ENCODE data around the gene MUC5B.

The MUC5B gene

DNA sequence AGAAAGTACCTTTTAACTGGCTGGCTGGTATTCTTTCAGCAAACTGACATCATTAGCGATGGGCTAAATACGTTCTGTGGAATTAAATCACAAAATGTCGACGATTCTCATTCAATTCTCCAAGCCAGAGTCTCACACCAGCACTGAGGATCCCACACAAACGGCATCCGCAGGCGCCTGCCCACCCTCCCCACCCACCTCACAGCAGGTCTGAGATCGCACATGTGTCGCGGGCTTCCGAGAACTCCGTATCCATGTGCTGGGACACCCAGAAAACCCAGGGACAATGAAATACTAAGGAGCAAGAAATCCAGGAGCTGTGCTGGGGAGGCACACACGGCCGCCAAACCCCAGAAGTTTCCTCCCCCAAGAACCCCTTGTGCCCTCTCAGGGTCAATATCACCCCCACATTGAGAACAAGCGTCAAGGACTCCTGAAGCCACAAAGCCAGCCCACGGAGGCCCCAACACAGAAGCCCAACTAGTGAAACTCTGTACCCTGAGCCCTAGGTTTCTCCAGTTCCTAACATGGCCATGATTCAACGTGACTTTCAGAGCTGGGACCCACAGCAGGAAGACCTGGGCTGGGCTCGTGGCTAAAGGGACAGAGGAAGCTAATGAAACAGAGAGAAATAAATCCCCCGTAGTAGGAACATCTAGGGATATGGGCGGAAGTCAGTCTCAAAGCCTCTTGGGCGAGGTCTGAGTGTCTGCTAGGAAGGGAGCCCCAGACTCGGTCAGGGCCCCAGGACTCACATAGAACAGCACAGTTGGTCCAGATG is 78.5 kb downstream of the MUC5B start:
- no peak for DNase-seq

GRCh38 chr11:1302041-1302460 is 79.2 kb downstream of the MUC5B start:
- DNase-seq, result no peak

- DNase-seq, result no peak
Observed at GRCh38 chr11:1302461-1303125, 79.7 kb downstream of the MUC5B start.

GRCh38 chr11:1303126-1303821 is 80.4 kb downstream of the MUC5B start:
- DNase-seq, result peak in 2 of 3 donors; percentile 46 to 52

GRCh38 chr11:1303973-1304372 is 81.1 kb downstream of the MUC5B start:
- no peak for DNase-seq

GRCh38 chr11:1304380-1304779 is 81.5 kb downstream of the MUC5B start:
- peak; percentile 47 to 62 (median 59) for DNase-seq

- DNase-seq, result no peak
Observed at GRCh38 chr11:1305063-1305495, 82.2 kb downstream of the MUC5B start.

DNA sequence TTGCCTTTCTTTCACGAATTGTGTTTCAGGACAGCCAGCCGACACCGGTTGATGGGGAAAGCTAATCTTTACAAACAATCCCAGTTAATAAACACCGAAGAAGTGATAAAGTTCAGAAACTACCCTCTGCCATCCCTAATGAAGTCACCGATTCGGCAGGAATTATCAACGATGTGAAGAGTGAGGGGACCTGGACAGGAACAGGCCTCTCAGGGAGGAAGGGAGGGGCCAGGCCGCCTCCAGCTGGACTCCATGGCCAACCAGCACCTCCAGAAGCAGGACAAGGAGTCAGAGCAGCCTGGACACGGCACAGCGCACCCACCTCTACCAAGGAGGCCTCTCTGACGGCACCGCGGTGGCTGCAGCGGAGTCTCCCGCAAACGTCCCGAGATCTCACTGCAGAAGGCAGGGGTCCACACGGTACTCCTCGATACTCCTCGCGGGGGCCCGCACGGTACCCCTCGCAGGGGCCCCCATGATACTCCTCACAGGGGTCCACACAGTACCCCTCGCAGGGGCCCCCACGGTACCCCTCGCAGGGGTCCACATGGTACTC is 82.7 kb downstream of the MUC5B start:
- no peak for DNase-seq

DNA sequence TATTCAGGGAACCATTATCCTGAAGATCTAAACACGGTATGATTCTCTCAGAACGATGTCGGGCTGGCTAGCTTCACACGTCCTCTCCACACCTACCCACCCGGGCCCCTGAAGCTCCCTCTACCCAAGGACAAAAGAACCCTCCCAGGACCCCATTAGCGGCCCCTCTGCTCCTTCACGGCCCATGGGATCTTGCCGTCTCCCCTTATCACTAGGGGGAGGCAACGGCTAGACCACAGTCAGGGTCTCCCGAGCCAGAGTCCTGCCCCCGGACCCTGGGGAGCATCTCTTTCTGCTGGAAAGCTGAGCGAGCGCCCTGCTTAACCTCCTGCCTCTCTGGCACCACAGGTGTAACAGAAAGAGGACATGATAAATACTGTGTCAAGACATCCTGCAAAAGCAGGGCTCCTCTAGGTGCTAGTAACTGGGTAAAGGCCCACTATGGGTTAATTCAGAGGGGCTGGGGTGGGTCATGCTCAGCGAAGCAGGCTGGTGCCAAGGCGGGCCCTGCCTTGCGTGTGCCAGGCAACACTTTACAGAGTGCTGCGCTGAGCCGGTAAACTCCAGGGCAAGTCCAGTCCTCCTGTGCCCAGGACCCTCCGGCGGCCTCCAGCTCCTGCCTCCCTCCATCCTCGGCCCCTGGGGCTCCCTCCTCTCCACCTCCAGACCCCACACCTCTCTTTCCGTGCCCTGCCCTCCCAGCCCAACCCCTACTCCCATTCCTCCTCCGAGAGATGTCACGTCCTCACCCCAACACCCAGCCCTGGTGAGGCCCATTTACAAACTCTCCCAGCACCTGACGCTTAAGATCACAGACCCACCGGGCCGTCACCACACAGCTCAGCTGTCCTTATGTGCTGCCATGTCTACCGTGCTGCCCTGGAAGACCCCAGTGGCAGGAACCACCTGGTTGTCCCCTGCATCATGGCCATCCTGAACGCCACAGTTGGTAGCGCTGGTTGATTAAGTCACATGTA is 83.6 kb downstream of the MUC5B start:
- DNase-seq, result no peak

DNA sequence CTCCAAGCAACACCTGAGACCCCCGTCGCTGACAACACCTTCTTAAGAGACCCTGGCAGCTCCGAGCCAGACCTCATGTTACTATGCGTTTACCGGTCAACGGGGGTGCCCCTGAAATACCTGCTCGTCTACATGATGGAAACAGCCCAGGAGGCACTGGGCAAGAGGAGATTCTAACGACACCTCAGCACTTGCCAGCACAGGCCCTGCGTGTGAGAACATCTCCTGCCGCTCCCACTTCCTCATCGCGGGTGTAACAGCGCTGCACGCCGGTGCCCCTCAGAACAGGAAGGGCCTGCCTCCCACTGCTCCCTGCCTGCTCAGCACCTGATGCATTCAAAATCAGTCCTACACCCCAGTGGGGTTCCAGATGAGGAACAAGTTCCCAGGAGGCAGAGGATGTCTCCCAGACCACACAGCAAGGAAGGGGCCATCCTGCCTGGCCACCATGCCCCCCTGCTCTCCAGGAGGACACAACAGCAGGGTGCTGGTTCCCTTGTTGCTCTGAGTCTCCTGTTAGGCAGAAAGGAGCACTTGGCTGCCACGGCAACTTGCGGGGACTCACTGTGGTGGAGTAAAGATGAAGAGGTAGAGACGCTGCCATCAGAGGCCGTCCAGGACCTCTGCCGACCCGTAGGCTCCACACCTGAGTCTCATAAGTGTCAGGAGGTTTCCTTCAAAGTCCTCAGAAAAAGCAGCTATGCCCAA is 84.5 kb downstream of the MUC5B start:
- DNase-seq, result peak; percentile 64 to 75 (median 66)

DNA sequence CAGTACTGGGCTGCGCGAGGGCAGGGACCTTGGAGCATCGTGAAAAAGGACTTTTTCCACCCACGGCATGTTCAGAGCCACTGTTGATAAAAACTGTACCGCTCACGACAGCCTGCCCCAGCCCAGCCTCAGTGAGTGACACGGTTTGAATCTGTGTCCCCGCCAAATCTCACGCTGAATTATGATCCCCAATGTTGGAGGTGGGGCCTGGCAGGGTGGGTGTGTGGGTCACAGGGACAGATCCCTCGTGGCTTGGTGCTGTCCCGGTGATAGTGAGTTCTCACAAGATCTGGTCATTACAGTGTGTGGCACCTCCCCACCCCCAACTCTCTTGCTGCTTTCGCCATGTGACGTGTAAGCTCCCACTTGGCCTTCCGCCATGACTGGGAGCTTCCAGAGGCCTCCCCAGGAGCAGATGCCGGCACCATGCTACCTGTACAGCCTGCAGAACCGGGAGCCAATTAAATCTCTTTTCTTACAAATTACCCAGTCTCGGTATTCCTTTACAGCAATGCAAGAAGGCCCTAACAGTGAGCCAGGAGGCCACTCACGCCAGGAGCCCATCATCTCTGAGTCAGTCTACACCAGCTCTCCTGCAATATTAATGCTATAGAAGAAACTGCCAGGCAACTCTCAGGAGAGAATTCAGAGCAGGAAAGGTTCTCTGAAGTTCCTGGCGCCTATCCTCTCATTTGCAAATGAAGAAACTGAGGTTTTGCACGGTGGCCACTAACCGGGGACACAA is 85.3 kb downstream of the MUC5B start:
- DNase-seq, result peak in 1 of 3 donors; percentile 32

GRCh38 chr11:1308743-1309497 is 86.1 kb downstream of the MUC5B start:
- no peak for DNase-seq

GRCh38 chr11:1309498-1310317 is 86.8 kb downstream of the MUC5B start, which contains the start of gene TOLLIP:
Gene TOLLIP (minus strand): TSS chr11:1309632. CDS start chr11:1309498, 134 bp downstream.
- DNase-seq, result peak; percentile 97 to 99 (median 99)

GRCh38 chr11:1310318-1310687 is 87.4 kb downstream of the MUC5B start:
- no peak for DNase-seq

- DNase-seq, result peak; percentile 38 to 63 (median 53)
Observed at GRCh38 chr11:1310772-1311468, 88.1 kb downstream of the MUC5B start.

Measured in suppressor macrophage treated with lipopolysaccharide for 1 hour (primary cell).